Esophagus muscularis mucosa (tissue), 4 donors: ENCODE measurements around the gene FAM20A. TPM values are rescaled to one million over a fixed set of nuclear protein-coding genes. Genes with fewer than 3 reads are reported as not detected.

Experiments used
- DNase-seq: peaks from one replicate; pipeline ENCODE4 v3.0.0-alpha.2; 2017; ENCODE audit errors: extremely low spot score
- H3K27ac ChIP-seq, 4 donors: fragments of 200-600 bp; sonication (generic); replicated peaks in 1 of 4; 1 replicate in 3 of 4; 2 replicates in 1 of 4; pipeline ENCODE4 v1.5.1; 2016 to 2019; ENCODE audit warnings: mild to moderate bottlenecking in 1 of 4
- H3K27me3 ChIP-seq, 4 donors: fragments of 200-600 bp; sonication (generic); one replicate each; pipeline versions ENCODE4 v1.5.1 to v1.6.0; 2016 to 2019
- H3K36me3 ChIP-seq, 4 donors: fragments of 200-600 bp; sonication (generic); one replicate each; pipeline ENCODE4 v1.5.1; 2016 to 2019
- H3K4me1 ChIP-seq, 4 donors: fragments of 200-600 bp; sonication (generic); one replicate each; pipeline ENCODE4 v1.5.1; 2016 to 2019
- H3K4me3 ChIP-seq, 4 donors: fragments of 200-600 bp; sonication (generic); 1 replicate in 2 of 4; 2 replicates in 2 of 4; pipeline ENCODE4 v1.5.1; 2016 to 2019; ENCODE audit warnings: mild to moderate bottlenecking in 4 of 4, moderate library complexity in 1 of 4
- H3K9me3 ChIP-seq, 4 donors: fragments of 200-600 bp; sonication (generic); 1 replicate in 3 of 4; 2 replicates in 1 of 4; pipeline ENCODE4 v1.5.1; 2016 to 2019
- EP300 ChIP-seq: sonication (generic); formaldehyde crosslinking; IDR thresholded peaks from one replicate; pipeline ENCODE4 v1.6.1; 2017; ENCODE audit warnings: antibody characterized with exemption
- POLR2A ChIP-seq: fragments of 450-650 bp; IDR thresholded peaks from one replicate; pipeline ENCODE4 v1.6.1; 2017; ENCODE audit warnings: antibody characterized with exemption, moderate library complexity, mild to moderate bottlenecking, low read depth
- POLR2AphosphoS5 ChIP-seq, 2 donors: sonication (generic); formaldehyde crosslinking; IDR thresholded peaks; one replicate each; pipeline ENCODE4 v1.6.1; 2017; ENCODE audit warnings: antibody characterized with exemption in 2 of 2
- WGBS: methylation state at CpG from one replicate; pipeline ENCODE4 v1.1.5; 2018; 5-methylcytosine and 5-hydroxymethylcytosine counted together
- intact Hi-C: fragments of 100-400 bp; cut with DNase I; formaldehyde crosslinking; loops from one replicate; pipeline ENCODE4 v1.15.1; 2023
- total RNA-seq, 4 donors: library from RNA; depleted of rRNA; stranded (reverse); fragments of >200 nt; gene quantifications; one replicate each; pipeline versions ENCODE4 v1.1.0 to v1.2.1, GENCODE V29; 2016
- TF ChIP-seq, protein P1 (sequence below), 3 experiments: fragments of 200-600 bp in 2 of 3; fragments of 450-650 bp in 1 of 3; sonication (generic) in 2 of 3; IDR thresholded peaks; one replicate each; pipeline ENCODE4 v1.5.1; 2017 to 2019; ENCODE audit warnings: antibody characterized with exemption in 3 of 3, mild to moderate bottlenecking in 2 of 3, moderate library complexity in 1 of 3

FAM20A gene
- total RNA-seq, 4 donors from 2014 or later, result 1.7 to 21.2 (median 3.2) TPM

DNA sequence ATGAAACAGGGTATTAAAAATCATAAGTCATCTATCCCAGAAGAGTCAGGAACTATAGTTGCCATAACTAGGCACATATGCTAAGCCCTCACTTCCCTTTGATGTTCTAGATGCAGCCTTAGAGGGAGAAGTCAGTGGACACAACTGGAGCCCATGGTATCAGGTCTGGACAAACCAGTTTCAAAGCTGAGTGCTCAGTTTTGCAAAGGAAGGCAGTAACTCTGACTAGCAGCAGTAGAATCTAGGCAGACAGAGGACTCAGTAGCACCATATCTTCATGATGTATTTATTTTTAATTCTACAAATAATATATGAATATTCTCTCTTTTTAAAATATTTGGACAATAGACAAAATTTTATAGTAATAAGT, 11.7 kb upstream of the FAM20A start:
- TF ChIP-seq EP300 (no peak), POLR2AphosphoS5 (IDR thresholded peaks at IDR 0.05) (no peak), POLR2A (no peak)
- TF ChIP-seq, protein P1, sequence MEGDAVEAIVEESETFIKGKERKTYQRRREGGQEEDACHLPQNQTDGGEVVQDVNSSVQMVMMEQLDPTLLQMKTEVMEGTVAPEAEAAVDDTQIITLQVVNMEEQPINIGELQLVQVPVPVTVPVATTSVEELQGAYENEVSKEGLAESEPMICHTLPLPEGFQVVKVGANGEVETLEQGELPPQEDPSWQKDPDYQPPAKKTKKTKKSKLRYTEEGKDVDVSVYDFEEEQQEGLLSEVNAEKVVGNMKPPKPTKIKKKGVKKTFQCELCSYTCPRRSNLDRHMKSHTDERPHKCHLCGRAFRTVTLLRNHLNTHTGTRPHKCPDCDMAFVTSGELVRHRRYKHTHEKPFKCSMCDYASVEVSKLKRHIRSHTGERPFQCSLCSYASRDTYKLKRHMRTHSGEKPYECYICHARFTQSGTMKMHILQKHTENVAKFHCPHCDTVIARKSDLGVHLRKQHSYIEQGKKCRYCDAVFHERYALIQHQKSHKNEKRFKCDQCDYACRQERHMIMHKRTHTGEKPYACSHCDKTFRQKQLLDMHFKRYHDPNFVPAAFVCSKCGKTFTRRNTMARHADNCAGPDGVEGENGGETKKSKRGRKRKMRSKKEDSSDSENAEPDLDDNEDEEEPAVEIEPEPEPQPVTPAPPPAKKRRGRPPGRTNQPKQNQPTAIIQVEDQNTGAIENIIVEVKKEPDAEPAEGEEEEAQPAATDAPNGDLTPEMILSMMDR (IDR thresholded peaks at IDR 0.05), result no peak
- H3K27ac ChIP-seq, result no peak overlapping the region

DNA sequence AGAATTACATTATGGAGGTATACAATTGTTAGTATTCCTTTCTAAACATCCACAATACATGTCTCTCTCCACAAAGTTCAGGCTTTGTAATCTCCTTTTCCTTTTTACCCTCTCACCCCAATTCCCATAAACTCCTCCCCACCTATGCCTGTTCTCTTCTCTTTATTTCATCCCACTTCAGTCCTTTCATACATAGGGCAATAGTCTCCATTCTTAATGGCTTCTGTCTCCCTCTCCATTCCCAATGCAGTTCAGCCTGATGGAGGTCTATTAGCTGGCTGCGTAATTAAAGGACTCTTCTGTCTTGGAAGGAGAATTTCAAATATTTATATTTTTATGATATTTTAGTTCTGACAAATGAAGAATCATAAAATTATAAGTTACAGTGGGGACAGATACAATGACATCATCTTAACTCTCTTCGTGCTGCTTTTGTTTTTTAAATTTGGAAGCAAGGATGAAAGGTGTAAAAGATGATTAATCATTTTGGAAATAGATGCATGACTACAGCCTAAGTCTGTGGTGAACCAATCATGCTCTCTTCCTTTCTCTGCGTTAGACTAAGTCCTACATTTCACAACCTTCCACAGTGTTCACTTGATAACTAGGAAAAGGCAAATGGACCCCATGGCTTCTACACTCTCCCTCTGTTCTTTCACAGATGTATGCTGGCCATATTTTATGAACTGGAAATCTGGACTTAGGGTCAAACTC, 11.2 kb upstream of the FAM20A start:
- Histone ChIP-seq H3K4me1 (no peaks in the 10 kb centered on the region), H3K27me3 (no peaks in the 10 kb centered on the region), H3K9me3 (peaks cover 0 to 37% (median 32%) of the 10 kb centered on the region in 4 donors), H3K4me3 (no peak overlapping the region), H3K27ac (no peak overlapping the region), H3K36me3 (no peaks in the 10 kb centered on the region)
- TF ChIP-seq POLR2AphosphoS5 (IDR thresholded peaks at IDR 0.05) (no peak), EP300 (no peak), POLR2A (no peak)
- TF ChIP-seq, protein P1 (IDR thresholded peaks at IDR 0.05), result no peak
- intact Hi-C loops, result no loop called here
- no peak for DNase-seq
- 55% methylated on average over 3 of the region's 3 CpGs for WGBS

More for the DNA sequence above, 11.7 kb upstream of the FAM20A start:
- DNase-seq, result no peak
- peaks cover 0 to 32% (median 29%) of the 10 kb centered on the region in 4 donors for H3K9me3 ChIP-seq
- intact Hi-C loops, result no loop called here
- no peaks in the 10 kb centered on the region for H3K36me3 ChIP-seq
- H3K4me1 ChIP-seq, result no peaks in the 10 kb centered on the region
- H3K27me3 ChIP-seq, result no peaks in the 10 kb centered on the region
- H3K4me3 ChIP-seq, result no peak overlapping the region

DNA sequence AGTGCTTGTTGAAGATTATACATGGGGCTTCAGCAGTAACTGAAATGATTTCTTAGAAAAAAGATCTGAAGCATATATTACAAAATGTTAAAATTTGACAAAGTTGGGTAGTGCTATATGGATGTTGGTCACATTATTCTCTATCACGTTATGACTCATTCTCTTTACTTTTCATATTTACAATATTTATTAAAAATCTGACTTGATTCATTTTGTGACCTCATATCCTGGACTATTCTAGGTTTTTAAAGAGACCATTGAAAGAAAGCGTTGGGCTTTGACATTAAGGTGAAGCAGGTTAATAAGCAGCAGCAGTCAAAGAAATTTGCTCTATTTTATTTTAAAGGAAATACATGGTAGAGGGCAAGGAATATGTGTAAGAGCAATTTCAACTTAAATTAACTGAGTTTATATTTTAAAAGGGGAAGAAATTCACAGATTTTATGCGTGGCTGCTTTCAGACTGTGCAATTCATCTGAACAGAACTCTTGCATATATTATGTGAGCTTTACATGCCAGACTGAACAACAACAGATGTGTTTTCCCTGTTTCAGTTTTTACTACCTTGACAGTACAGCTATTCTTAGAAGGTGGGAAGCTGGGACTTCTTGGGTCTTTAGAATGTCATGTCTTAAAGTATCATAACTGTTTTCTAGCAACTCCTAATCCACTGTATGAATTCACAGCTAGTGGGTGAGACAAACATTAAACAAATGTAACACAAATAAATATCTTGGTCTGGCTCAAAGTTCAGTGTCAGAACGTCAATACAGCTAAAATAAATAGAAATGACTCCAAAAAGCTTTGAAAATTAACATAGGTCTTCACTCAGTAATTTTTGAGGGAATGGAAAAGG, 10.4 kb upstream of the FAM20A start:
- TF ChIP-seq POLR2A (no peak), POLR2AphosphoS5 (IDR thresholded peaks at IDR 0.05) (no peak), EP300 (no peak)
- TF ChIP-seq, protein P1 (IDR thresholded peaks at IDR 0.05), result no peak
- no peak overlapping the region for H3K4me3 ChIP-seq
- peaks cover 0 to 45% (median 35%) of the 10 kb centered on the region in 4 donors for H3K9me3 ChIP-seq
- no peak overlapping the region for H3K27ac ChIP-seq
- H3K27me3 ChIP-seq, result no peaks in the 10 kb centered on the region
- intact Hi-C loops, result no loop called here
- WGBS, result 59% methylated on average over 4 of the region's 4 CpGs
- DNase-seq, result no peak
- H3K36me3 ChIP-seq, result no peaks in the 10 kb centered on the region
- no peaks in the 10 kb centered on the region for H3K4me1 ChIP-seq

DNA sequence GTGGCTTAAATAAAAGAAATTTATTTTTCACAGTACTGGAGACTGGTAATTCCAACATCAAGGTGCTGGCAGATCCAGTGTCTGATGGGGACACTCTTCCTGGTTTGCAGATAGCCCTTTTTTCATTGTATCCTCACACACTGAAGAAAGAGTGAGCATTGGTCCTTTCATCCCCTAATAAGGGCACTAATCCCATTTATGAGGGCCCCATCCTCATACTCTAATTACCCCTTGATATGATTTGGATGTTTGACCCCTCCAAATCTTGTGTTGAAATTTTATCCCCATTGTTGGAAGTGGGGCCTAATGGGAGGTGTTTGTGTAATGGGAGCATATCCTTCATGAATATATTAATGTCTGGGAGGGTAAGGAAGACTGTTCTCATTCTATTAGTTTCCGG, 9.4 kb upstream of the FAM20A start:
- intact Hi-C loops, result no loop called here
- no peaks in the 10 kb centered on the region for H3K27me3 ChIP-seq
- no peaks in the 10 kb centered on the region for H3K4me1 ChIP-seq
- no peaks in the 10 kb centered on the region for H3K36me3 ChIP-seq
- peaks cover 0 to 46% (median 35%) of the 10 kb centered on the region in 4 donors for H3K9me3 ChIP-seq
- H3K4me3 ChIP-seq, result no peak overlapping the region
- TF ChIP-seq POLR2AphosphoS5 (IDR thresholded peaks at IDR 0.05) (no peak), POLR2A (no peak), EP300 (no peak)
- TF ChIP-seq, protein P1 (IDR thresholded peaks at IDR 0.05), result no peak
- 87% methylated on average over 1 of the region's 1 CpG for WGBS
- no peak overlapping the region for H3K27ac ChIP-seq
- no peak for DNase-seq
